ENCODE results near the gene ETV1. TPM values are rescaled to one million over a fixed set of nuclear protein-coding genes. Genes with fewer than 3 reads are reported as not detected.
A peak's percentile ranks its signal among the peaks of the same experiment; 100 is the strongest.

ETV1 gene
- total and polyA plus RNA-seq, 2 experiments from 2014 or later, result 70.3 to 93.7 TPM

GRCh38 chr7:13907831-13908230 lies 81.6 kb downstream of the ETV1 start:
- no peaks in the 10 kb centered on the region for H3K4me1 ChIP-seq (ENCODE audit: low read depth)
- H3K27ac ChIP-seq, result no peak overlapping the region
- no peak overlapping the region for H3K4me3 ChIP-seq
- DNase-seq (ENCODE audit: low read depth in 1 of 2, low spot score in 1 of 2), result no peak
- no peaks in the 10 kb centered on the region for H3K9me3 ChIP-seq (ENCODE audit: low read depth)
- TF ChIP-seq, protein P1, sequence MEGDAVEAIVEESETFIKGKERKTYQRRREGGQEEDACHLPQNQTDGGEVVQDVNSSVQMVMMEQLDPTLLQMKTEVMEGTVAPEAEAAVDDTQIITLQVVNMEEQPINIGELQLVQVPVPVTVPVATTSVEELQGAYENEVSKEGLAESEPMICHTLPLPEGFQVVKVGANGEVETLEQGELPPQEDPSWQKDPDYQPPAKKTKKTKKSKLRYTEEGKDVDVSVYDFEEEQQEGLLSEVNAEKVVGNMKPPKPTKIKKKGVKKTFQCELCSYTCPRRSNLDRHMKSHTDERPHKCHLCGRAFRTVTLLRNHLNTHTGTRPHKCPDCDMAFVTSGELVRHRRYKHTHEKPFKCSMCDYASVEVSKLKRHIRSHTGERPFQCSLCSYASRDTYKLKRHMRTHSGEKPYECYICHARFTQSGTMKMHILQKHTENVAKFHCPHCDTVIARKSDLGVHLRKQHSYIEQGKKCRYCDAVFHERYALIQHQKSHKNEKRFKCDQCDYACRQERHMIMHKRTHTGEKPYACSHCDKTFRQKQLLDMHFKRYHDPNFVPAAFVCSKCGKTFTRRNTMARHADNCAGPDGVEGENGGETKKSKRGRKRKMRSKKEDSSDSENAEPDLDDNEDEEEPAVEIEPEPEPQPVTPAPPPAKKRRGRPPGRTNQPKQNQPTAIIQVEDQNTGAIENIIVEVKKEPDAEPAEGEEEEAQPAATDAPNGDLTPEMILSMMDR (IDR thresholded peaks at IDR 0.05; ENCODE audit: low read depth, low read length), result no peak
- no peaks in the 10 kb centered on the region for H3K27me3 ChIP-seq
- H3K36me3 ChIP-seq, result peaks cover 62% of the 10 kb centered on the region

DNA sequence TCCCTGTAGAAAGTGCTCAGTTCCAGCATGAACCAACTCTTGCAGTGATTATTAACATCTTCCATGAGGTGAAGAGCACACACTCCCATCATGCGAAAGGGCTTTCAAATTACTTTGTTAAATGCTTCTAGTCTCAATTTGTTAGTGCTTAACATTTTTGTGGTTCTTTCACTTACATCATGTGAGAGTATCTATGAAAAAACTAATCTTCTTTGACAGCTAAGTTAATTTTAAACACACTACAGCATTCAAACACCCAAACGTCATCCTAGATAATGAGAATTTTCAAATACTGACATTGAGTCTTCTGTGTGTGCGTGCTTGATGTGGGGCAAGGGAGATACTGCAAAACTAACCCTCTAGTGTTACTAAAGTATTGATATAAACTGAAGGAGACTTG lies 84.8 kb downstream of the ETV1 start:
- TF ChIP-seq, protein P1 (IDR thresholded peaks at IDR 0.05; ENCODE audit: low read depth, low read length), result no peak
- H3K27ac ChIP-seq, result peak overlapping the region; percentile 41
- H3K36me3 ChIP-seq, result peaks cover 77% of the 10 kb centered on the region
- peak in 1 of 2 donors; percentile 82 for DNase-seq (ENCODE audit: low read depth in 1 of 2, low spot score in 1 of 2)
- H3K4me1 ChIP-seq (ENCODE audit: low read depth), result no peaks in the 10 kb centered on the region
- H3K9me3 ChIP-seq (ENCODE audit: low read depth), result no peaks in the 10 kb centered on the region
- no peaks in the 10 kb centered on the region for H3K27me3 ChIP-seq
- no peak overlapping the region for H3K4me3 ChIP-seq

DNA sequence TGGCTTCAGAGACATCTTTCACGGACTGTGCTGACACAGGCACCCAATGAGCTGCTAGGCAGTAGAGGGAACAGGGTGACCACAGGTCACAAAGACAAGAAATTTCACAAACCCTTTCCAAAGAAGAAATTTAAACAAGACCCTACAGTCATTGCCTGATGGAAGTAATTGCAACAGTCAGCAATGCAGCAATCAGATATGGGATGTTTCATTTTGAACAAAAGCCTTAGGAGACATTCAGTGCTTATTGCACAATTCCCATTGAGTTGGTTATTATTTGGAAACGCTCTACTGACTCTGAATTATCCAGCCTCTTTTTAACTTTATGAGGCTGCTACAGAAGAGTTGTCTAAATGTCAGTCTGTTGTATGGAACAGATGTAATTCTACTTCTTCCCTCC lies 85.5 kb downstream of the ETV1 start:
- peak overlapping the region; percentile 41 for H3K27ac ChIP-seq
- peak in 1 of 2 donors; percentile 88 for DNase-seq (ENCODE audit: low read depth in 1 of 2, low spot score in 1 of 2)
- TF ChIP-seq, protein P1 (IDR thresholded peaks at IDR 0.05; ENCODE audit: low read depth, low read length), result no peak
- no peaks in the 10 kb centered on the region for H3K4me1 ChIP-seq (ENCODE audit: low read depth)
- no peaks in the 10 kb centered on the region for H3K27me3 ChIP-seq
- H3K9me3 ChIP-seq (ENCODE audit: low read depth), result no peaks in the 10 kb centered on the region
- peaks cover 74% of the 10 kb centered on the region for H3K36me3 ChIP-seq
- no peak overlapping the region for H3K4me3 ChIP-seq

- H3K4me3 ChIP-seq, result no peak overlapping the region
- TF ChIP-seq, protein P1 (IDR thresholded peaks at IDR 0.05; ENCODE audit: low read depth, low read length), result no peak
- H3K4me1 ChIP-seq (ENCODE audit: low read depth), result no peaks in the 10 kb centered on the region
Observed at GRCh38 chr7:13901577-13901976, 87.9 kb downstream of the ETV1 start.

GRCh38 chr7:13898957-13899670 lies 90.4 kb downstream of the ETV1 start:
- H3K9me3 ChIP-seq (ENCODE audit: low read depth), result no peaks in the 10 kb centered on the region
- H3K27me3 ChIP-seq, result no peaks in the 10 kb centered on the region
- no peak overlapping the region for H3K4me3 ChIP-seq
- no peak for DNase-seq (ENCODE audit: low read depth in 1 of 2, low spot score in 1 of 2)
- peaks cover 52% of the 10 kb centered on the region for H3K36me3 ChIP-seq
- TF ChIP-seq, protein P1 (IDR thresholded peaks at IDR 0.05; ENCODE audit: low read depth, low read length), result no peak
- no peak overlapping the region for H3K27ac ChIP-seq
- H3K4me1 ChIP-seq (ENCODE audit: low read depth), result no peaks in the 10 kb centered on the region

More at GRCh38 chr7:13901577-13901976, 87.9 kb downstream of the ETV1 start:
- Histone ChIP-seq H3K9me3 (ENCODE audit: low read depth) (no peaks in the 10 kb centered on the region), H3K27ac (no peak overlapping the region), H3K27me3 (no peaks in the 10 kb centered on the region), H3K36me3 (peaks cover 58% of the 10 kb centered on the region)
- no peak for DNase-seq (ENCODE audit: low read depth in 1 of 2, low spot score in 1 of 2)
